ENCODE results near the gene PGBD5. TPM values are rescaled to one million over a fixed set of nuclear protein-coding genes. Genes with fewer than 3 reads are reported as not detected.

The PGBD5 gene
- total and polyA plus RNA-seq, 2 of the 13 experiments (the other 11 are each of a cell fraction or from before 2014, with no cell fraction given) = 0.04 to 0.13 TPM

DNA sequence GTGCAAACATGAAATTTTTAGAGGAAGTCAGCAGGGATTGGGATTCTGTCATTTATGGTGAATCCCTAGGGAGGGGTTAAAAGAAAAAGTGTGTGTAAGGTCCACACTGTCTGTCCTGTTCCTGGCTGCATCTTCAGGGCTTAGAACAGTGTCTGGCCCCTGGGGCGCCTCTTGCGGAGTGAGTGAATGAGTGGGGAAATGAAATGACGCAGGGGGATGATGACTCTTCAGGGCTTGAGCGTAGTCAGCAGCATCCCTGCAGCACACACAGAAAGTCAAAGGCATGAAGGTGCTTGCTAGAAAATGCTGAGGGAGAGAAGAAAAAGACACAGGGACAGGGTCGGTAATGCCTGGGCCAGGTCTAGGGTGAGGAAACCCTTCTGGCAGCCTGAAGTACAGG is 57.8 kb downstream of the PGBD5 start:
- no peaks in the 10 kb centered on the region for H3K36me3 ChIP-seq (replicated peaks in 1 of 2; ENCODE audit: control insufficient read depth in 1 of 2, insufficient read depth in 2 of 2, low read length in 2 of 2)
- no peak overlapping the region for H2AFZ ChIP-seq (ENCODE audit: low read length)
- H3K9me3 ChIP-seq (ENCODE audit: low read length) = no peaks in the 10 kb centered on the region
- no peak for FAIRE-seq
- no peak for ATAC-seq
- peaks cover 14% of the 10 kb centered on the region for H3K4me1 ChIP-seq (ENCODE audit: insufficient read depth, low read length)
- H3K9ac ChIP-seq (ENCODE audit: insufficient read depth, low read depth, low read length) = no peak overlapping the region
- peaks cover 0 to 10% of the 10 kb centered on the region in 2 experiments; a peak in 2 of 5 replicates for H3K27me3 ChIP-seq (ENCODE audit: control insufficient read depth in 1 of 2, insufficient read depth in 2 of 2, low read length in 2 of 2)
- DNase-seq (ENCODE audit: low spot score) = no peak
- H3K27ac ChIP-seq (ENCODE audit: extremely low read length, insufficient read depth, low read length) = no peak overlapping the region
- POLR2A ChIA-PET = no interaction called here
- no peaks in the 10 kb centered on the region for H3K79me2 ChIP-seq (ENCODE audit: insufficient read depth, low read length)
- WGBS (ENCODE audit: low lambda C conversion rate) = 61% methylated on average over 5 of the region's 5 CpGs
- in situ Hi-C loops (cut with HindIII; ENCODE audit: extremely low pct_ligation_motif_present, low pct_unique_long_range_greater_than_20kb) = no loop called here
- CTCF ChIA-PET (ENCODE audit: low intra/inter-chr PET ratio, low total read pairs) = no interaction called here
- H3K4me3 ChIP-seq (replicated peaks in 1 of 3; ENCODE audit: insufficient read depth in 1 of 3, low read depth in 2 of 3, low read length in 3 of 3) = no peak overlapping the region
- intact Hi-C loops (cut with micrococcal nuclease; ENCODE audit: unreplicated experiment) = no loop called here
- TF ChIP-seq ZSCAN9 (CRISPR knock-in tag; IDR thresholded peaks at IDR 0.05; ENCODE audit: borderline replicate concordance) = no peak
- TF ChIP-seq SMC3 (IDR thresholded peaks at IDR 0.05; ENCODE audit: low read length) = no peak
- TF ChIP-seq, protein P1, sequence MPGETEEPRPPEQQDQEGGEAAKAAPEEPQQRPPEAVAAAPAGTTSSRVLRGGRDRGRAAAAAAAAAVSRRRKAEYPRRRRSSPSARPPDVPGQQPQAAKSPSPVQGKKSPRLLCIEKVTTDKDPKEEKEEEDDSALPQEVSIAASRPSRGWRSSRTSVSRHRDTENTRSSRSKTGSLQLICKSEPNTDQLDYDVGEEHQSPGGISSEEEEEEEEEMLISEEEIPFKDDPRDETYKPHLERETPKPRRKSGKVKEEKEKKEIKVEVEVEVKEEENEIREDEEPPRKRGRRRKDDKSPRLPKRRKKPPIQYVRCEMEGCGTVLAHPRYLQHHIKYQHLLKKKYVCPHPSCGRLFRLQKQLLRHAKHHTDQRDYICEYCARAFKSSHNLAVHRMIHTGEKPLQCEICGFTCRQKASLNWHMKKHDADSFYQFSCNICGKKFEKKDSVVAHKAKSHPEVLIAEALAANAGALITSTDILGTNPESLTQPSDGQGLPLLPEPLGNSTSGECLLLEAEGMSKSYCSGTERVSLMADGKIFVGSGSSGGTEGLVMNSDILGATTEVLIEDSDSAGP (CRISPR knock-in tag; IDR thresholded peaks at IDR 0.05; ENCODE audit: borderline replicate concordance) = no peak
- TF ChIP-seq IRF2 (CRISPR knock-in tag; IDR thresholded peaks at IDR 0.05) = no peak
- no peak for TF ChIP-seq KMT2A (CRISPR knock-in tag; IDR thresholded peaks at IDR 0.05)
- TF ChIP-seq, protein P2, sequence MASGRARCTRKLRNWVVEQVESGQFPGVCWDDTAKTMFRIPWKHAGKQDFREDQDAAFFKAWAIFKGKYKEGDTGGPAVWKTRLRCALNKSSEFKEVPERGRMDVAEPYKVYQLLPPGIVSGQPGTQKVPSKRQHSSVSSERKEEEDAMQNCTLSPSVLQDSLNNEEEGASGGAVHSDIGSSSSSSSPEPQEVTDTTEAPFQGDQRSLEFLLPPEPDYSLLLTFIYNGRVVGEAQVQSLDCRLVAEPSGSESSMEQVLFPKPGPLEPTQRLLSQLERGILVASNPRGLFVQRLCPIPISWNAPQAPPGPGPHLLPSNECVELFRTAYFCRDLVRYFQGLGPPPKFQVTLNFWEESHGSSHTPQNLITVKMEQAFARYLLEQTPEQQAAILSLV (CRISPR knock-in tag; IDR thresholded peaks at IDR 0.05; ENCODE audit: borderline replicate concordance) = no peak
- TF ChIP-seq FOSL1 (CRISPR knock-in tag; IDR thresholded peaks at IDR 0.05; ENCODE audit: borderline replicate concordance) = no peak
- TF ChIP-seq ARNT2 (CRISPR knock-in tag; IDR thresholded peaks at IDR 0.05; ENCODE audit: low read depth) = no peak
- TF ChIP-seq, protein P3, sequence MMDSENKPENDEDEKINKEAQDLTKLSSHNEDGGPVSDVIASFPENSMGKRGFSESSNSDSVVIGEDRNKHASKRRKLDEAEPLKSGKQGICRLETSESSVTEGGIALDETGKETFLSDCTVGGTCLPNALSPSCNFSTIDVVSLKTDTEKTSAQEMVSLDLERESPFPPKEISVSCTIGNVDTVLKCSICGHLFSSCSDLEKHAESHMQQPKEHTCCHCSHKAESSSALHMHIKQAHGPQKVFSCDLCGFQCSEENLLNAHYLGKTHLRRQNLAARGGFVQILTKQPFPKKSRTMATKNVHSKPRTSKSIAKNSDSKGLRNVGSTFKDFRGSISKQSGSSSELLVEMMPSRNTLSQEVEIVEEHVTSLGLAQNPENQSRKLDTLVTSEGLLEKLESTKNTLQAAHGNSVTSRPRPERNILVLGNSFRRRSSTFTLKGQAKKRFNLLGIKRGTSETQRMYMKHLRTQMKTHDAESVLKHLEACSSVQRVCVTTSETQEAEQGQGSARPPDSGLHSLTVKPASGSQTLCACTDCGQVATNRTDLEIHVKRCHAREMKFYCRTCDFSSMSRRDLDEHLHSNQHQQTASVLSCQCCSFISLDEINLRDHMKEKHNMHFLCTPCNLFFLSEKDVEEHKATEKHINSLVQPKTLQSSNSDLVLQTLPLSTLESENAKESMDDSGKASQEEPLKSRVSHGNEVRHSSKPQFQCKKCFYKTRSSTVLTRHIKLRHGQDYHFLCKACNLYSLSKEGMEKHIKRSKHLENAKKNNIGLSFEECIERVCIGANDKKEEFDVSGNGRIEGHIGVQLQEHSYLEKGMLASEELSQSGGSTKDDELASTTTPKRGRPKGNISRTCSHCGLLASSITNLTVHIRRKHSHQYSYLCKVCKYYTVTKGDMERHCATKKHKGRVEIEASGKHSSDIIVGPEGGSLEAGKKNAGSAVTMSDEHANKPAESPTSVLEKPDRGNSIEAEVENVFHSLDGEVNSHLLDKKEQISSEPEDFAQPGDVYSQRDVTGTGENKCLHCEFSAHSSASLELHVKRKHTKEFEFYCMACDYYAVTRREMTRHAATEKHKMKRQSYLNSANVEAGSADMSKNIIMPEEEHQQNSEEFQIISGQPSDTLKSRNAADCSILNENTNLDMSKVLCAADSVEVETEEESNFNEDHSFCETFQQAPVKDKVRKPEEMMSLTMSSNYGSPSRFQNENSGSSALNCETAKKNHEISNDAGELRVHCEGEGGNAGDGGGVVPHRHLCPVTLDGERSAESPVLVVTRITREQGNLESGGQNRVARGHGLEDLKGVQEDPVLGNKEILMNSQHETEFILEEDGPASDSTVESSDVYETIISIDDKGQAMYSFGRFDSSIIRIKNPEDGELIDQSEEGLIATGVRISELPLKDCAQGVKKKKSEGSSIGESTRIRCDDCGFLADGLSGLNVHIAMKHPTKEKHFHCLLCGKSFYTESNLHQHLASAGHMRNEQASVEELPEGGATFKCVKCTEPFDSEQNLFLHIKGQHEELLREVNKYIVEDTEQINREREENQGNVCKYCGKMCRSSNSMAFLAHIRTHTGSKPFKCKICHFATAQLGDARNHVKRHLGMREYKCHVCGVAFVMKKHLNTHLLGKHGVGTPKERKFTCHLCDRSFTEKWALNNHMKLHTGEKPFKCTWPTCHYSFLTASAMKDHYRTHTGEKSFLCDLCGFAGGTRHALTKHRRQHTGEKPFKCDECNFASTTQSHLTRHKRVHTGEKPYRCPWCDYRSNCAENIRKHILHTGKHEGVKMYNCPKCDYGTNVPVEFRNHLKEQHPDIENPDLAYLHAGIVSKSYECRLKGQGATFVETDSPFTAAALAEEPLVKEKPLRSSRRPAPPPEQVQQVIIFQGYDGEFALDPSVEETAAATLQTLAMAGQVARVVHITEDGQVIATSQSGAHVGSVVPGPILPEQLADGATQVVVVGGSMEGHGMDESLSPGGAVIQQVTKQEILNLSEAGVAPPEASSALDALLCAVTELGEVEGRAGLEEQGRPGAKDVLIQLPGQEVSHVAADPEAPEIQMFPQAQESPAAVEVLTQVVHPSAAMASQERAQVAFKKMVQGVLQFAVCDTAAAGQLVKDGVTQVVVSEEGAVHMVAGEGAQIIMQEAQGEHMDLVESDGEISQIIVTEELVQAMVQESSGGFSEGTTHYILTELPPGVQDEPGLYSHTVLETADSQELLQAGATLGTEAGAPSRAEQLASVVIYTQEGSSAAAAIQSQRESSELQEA (CRISPR knock-in tag; IDR thresholded peaks at IDR 0.05; ENCODE audit: not compliant biosample characterization) = no peak
- H4K20me1 ChIP-seq (ENCODE audit: insufficient read depth, low read length) = no peaks in the 10 kb centered on the region
- H3K4me2 ChIP-seq (ENCODE audit: low read depth, low read length) = no peak overlapping the region
- no TSS peak for BruUV-seq (replicated peaks)
